OCI-LY3 (cell line): ENCODE measurements around the gene ZNF407.
"Not testable (repeated sequence)": the region's sequence is repeated elsewhere in the genome, so short reads cannot be mapped to it uniquely, and the experiment has no call there.

Experiments used
- H2AFZ ChIP-seq: fragments of 200-600, 300-600 bp; shearing (Covaris generic); 2 replicates; pipeline ENCODE4 v1.6.0; 2014; ENCODE audit warnings: antibody characterized with exemption, low read depth, low read length
- H3K27ac ChIP-seq: fragments of 200-600, 300-600 bp; sonication (generic); 2 replicates; pipeline ENCODE4 v1.5.1; 2014; ENCODE audit warnings: mild to moderate bottlenecking, low read length, moderate library complexity, mixed read lengths
- H3K27me3 ChIP-seq: fragments of 200-600, 300-600 bp; sonication (generic); 2 replicates; pipeline ENCODE4 v1.6.1; 2014; ENCODE audit warnings: low read depth, low read length, mixed read lengths
- H3K36me3 ChIP-seq: fragments of 200-600, 300-600 bp; sonication (generic); replicated peaks from 2 replicates; pipeline ENCODE3; 2014; ENCODE audit warnings: low read depth, low read length, mixed read lengths
- H3K4me1 ChIP-seq: fragments of 300-600, 200-600 bp; sonication (generic); 2 replicates; pipeline ENCODE4 v1.6.1; 2014; ENCODE audit warnings: low read length, mixed read lengths
- H3K4me2 ChIP-seq: fragments of 200-600, 300-600 bp; sonication (generic); 2 replicates; pipeline ENCODE4 v1.6.1; 2014; ENCODE audit warnings: low read length, mixed read lengths
- H3K4me3 ChIP-seq: fragments of 300-600, 200-600 bp; sonication (generic); 2 replicates; pipeline ENCODE4 v1.5.1; 2014; ENCODE audit warnings: antibody characterized with exemption, mild to moderate bottlenecking, low read length, moderate library complexity
- H3K79me2 ChIP-seq: fragments of 300-600, 200-600 bp; shearing (Covaris generic); 2 replicates; pipeline ENCODE4 v1.6.1; 2014; ENCODE audit warnings: mild to moderate bottlenecking, low read length, mixed read lengths
- H3K9ac ChIP-seq: fragments of 300-600, 200-600 bp; shearing (Covaris generic); 2 replicates; pipeline ENCODE4 v1.6.0; 2014; ENCODE audit warnings: mild to moderate bottlenecking, low read length, moderate library complexity
- H3K9me3 ChIP-seq: fragments of 200-600, 300-600 bp; shearing (Covaris generic); 2 replicates; pipeline ENCODE4 v1.6.1; 2014; ENCODE audit warnings: low read length, mixed read lengths; ENCODE audit not compliant: insufficient read depth
- H4K20me1 ChIP-seq: fragments of 200-600, 300-600 bp; sonication (generic); 2 replicates; pipeline ENCODE4 v1.6.1; 2016; ENCODE audit warnings: low read length, mixed read lengths; ENCODE audit not compliant: insufficient read depth
- CTCF ChIP-seq: fragments of 200-600, 300-600 bp; sonication (generic); IDR thresholded peaks from 2 replicates; pipeline ENCODE4 v1.5.1; 2014; ENCODE audit warnings: antibody characterized with exemption, low read length, low read depth
- EZH2phosphoT487 ChIP-seq: fragments of 200-600 bp; shearing (Covaris generic); IDR thresholded peaks from 2 replicates; pipeline ENCODE4 v1.6.1; 2018; ENCODE audit warnings: antibody characterized with exemption, mixed run types, low read depth

ZNF407 gene

GRCh38 chr18:74967979-74968378 lies 370.3 kb downstream of the ZNF407 start:
- Histone ChIP-seq H3K36me3 (no peaks in the 10 kb centered on the region), H3K79me2 (no peaks in the 10 kb centered on the region), H4K20me1 (no peaks in the 10 kb centered on the region), H3K9me3 (no peaks in the 10 kb centered on the region), H3K4me3 (no peak overlapping the region), H2AFZ (no peak overlapping the region), H3K27ac (no peak overlapping the region), H3K27me3 (no peaks in the 10 kb centered on the region), H3K9ac (no peak overlapping the region), H3K4me2 (no peak overlapping the region), H3K4me1 (peaks cover 8% of the 10 kb centered on the region; the same call in 1 of the 2 replicates)
- TF ChIP-seq CTCF (no peak), EZH2phosphoT487 (no peak)

- H3K4me3 ChIP-seq, H3K27ac ChIP-seq, H3K4me2 ChIP-seq, H3K9ac ChIP-seq, H3K9me3 ChIP-seq, H3K36me3 ChIP-seq, H3K27me3 ChIP-seq, H3K4me1 ChIP-seq, H4K20me1 ChIP-seq, H2AFZ ChIP-seq, H3K79me2 ChIP-seq: not testable (repeated sequence)
Measured at GRCh38 chr18:74971358-74971757, 373.7 kb downstream of the ZNF407 start.

GRCh38 chr18:74971776-74972175 lies 374.1 kb downstream of the ZNF407 start:
- H3K9me3 ChIP-seq, H3K4me3 ChIP-seq, H3K4me2 ChIP-seq, H3K79me2 ChIP-seq, H3K27ac ChIP-seq, H3K9ac ChIP-seq, H2AFZ ChIP-seq, H3K4me1 ChIP-seq, H4K20me1 ChIP-seq, H3K27me3 ChIP-seq, H3K36me3 ChIP-seq: not testable (repeated sequence)

- H3K9ac ChIP-seq, result no peak overlapping the region
- no peak overlapping the region for H3K27ac ChIP-seq
- no peaks in the 10 kb centered on the region for H3K79me2 ChIP-seq
- TF ChIP-seq CTCF (no peak), EZH2phosphoT487 (no peak)
- H3K9me3 ChIP-seq, result no peaks in the 10 kb centered on the region
- no peaks in the 10 kb centered on the region for H4K20me1 ChIP-seq
- peaks cover 4% of the 10 kb centered on the region; the same call in 1 of the 2 replicates for H3K4me1 ChIP-seq
- no peak overlapping the region for H3K4me3 ChIP-seq
- no peaks in the 10 kb centered on the region for H3K36me3 ChIP-seq
- H3K4me2 ChIP-seq, result no peak overlapping the region
- H2AFZ ChIP-seq, result no peak overlapping the region
- no peaks in the 10 kb centered on the region for H3K27me3 ChIP-seq
Measured at GRCh38 chr18:74972354-74972753, 374.7 kb downstream of the ZNF407 start.

GRCh38 chr18:74975001-74975400 lies 377.3 kb downstream of the ZNF407 start:
- Histone ChIP-seq H3K9me3 (no peaks in the 10 kb centered on the region), H3K36me3 (no peaks in the 10 kb centered on the region)

More at GRCh38 chr18:74975001-74975400, 377.3 kb downstream of the ZNF407 start:
- no peak overlapping the region for H3K9ac ChIP-seq
- H3K4me2 ChIP-seq, result no peak overlapping the region
- H2AFZ ChIP-seq, result no peak overlapping the region
- no peak overlapping the region for H3K27ac ChIP-seq
- H4K20me1 ChIP-seq, result no peaks in the 10 kb centered on the region
- H3K27me3 ChIP-seq, result no peaks in the 10 kb centered on the region
- H3K4me1 ChIP-seq, result peaks cover 4% of the 10 kb centered on the region; the same call in 1 of the 2 replicates
- TF ChIP-seq EZH2phosphoT487 (no peak), CTCF (no peak)
- no peak overlapping the region for H3K4me3 ChIP-seq
- H3K79me2 ChIP-seq, result no peaks in the 10 kb centered on the region
